Spleen (tissue), 11 donors: ENCODE measurements around the gene VSNL1. TPM values are rescaled to one million over a fixed set of nuclear protein-coding genes. Genes with fewer than 3 reads are reported as not detected.

ENCODE experiments used
- DNase-seq: peaks from one replicate; pipeline ENCODE4 v3.0.0-alpha.2; 2020
- H3K27ac ChIP-seq, 8 donors: fragments of 200-600 bp; sonication (generic) in 7 of 8; 1 replicate in 4 of 8; 2 replicates in 4 of 8; pipeline versions ENCODE4 v1.5.0 to v1.8.0; 2016 to 2021; ENCODE audit warnings: inconsistent platforms in 4 of 8, mild to moderate bottlenecking in 4 of 8, moderate library complexity in 1 of 8
- H3K27me3 ChIP-seq, 7 donors: fragments of 200-600 bp; sonication (generic) in 6 of 7; replicated peaks in 1 of 7; 1 replicate in 4 of 7; 2 replicates in 3 of 7; pipeline versions ENCODE4 v1.5.0 to v1.8.0; 2016 to 2021; ENCODE audit warnings: inconsistent platforms in 3 of 7, mild to moderate bottlenecking in 1 of 7
- H3K36me3 ChIP-seq, 6 donors: fragments of 200-600 bp; sonication (generic) in 5 of 6; 1 replicate in 4 of 6; 2 replicates in 2 of 6; pipeline versions ENCODE4 v1.5.0 to v1.8.0; 2016 to 2021; ENCODE audit warnings: inconsistent platforms in 2 of 6
- H3K4me1 ChIP-seq, 6 donors: fragments of 200-600 bp; sonication (generic) in 5 of 6; 1 replicate in 3 of 6; 2 replicates in 3 of 6; pipeline versions ENCODE4 v1.5.0 to v1.8.0; 2016 to 2021; ENCODE audit warnings: inconsistent platforms in 3 of 6
- H3K4me3 ChIP-seq, 8 donors: fragments of 200-600 bp; sonication (generic) in 7 of 8; 1 replicate in 4 of 8; 2 replicates in 4 of 8; pipeline versions ENCODE4 v1.5.0 to v1.8.0; 2016 to 2021; ENCODE audit warnings: inconsistent platforms in 4 of 8, mild to moderate bottlenecking in 4 of 8, moderate library complexity in 2 of 8
- H3K9me3 ChIP-seq, 8 donors: fragments of 200-600 bp; sonication (generic) in 7 of 8; 1 replicate in 4 of 8; 2 replicates in 4 of 8; pipeline versions ENCODE4 v1.5.0 to v1.8.0; 2016 to 2021; ENCODE audit warnings: inconsistent platforms in 4 of 8
- CTCF ChIP-seq, 11 experiments: fragments of 200-600 bp in 7 of 11; fragments of 450-650 bp in 4 of 11; sonication (generic) in 4 of 11; IDR thresholded peaks in 8 of 11; conservative IDR thresholded peaks in 3 of 11; 1 replicate in 7 of 11; 2 replicates in 4 of 11; pipeline versions ENCODE4 v1.4.0 to v1.8.0; 2016 to 2021; ENCODE audit warnings: antibody characterized with exemption in 11 of 11, inconsistent platforms in 4 of 11, mild to moderate bottlenecking in 1 of 11
- POLR2A ChIP-seq, 3 donors: fragments of 450-650 bp; IDR thresholded peaks; one replicate each; pipeline ENCODE4 v1.5.1; 2017; ENCODE audit warnings: antibody characterized with exemption in 3 of 3, mild to moderate bottlenecking in 1 of 3
- POLR2AphosphoS5 ChIP-seq, 3 donors: sonication (generic); formaldehyde crosslinking; IDR thresholded peaks; one replicate each; pipeline ENCODE4 v1.5.1; 2017; ENCODE audit warnings: antibody characterized with exemption in 3 of 3
- WGBS, 5 donors: extraction: QIAGEN DNeasy Blood & Tissue Kit in 3 of 5; methylation state at CpG; one replicate each; pipeline versions ENCODE4 v1.1.5 to v1.1.7; 2013 to 2018; 5-methylcytosine and 5-hydroxymethylcytosine counted together
- intact Hi-C: fragments of 100-400 bp; cut with DNase I; formaldehyde crosslinking; loops from one replicate; pipeline ENCODE4 v1.15.0; 2023; ENCODE audit warnings: low total_unique reads
- polyA plus RNA-seq, 3 donors: library from polyadenylated mRNA; stranded (reverse); fragments of 200-250 nt; gene quantifications; one replicate each; pipeline ENCODE4 v1.2.1, GENCODE V29; 2013
- total RNA-seq, 7 donors: library from RNA; depleted of rRNA in 3 of 7; stranded (reverse); fragments of >200 nt in 3 of 7; fragmentation: NEBNext Ultra II Directional in 4 of 7; extraction: Animal tissue kit (Norgen Biotek cat#: 25700) in 4 of 7; gene quantifications; one replicate each; pipeline versions ENCODE4 v1.1.0 to v1.2.1, GENCODE V29; 2016 to 2021
- donor health status: healthy with polysubstance abuse.
- donor health status: DM: no; HTN: no; CAD: no; lungs with moderate emphysema.
- donor health status: DM: no; HTN: no; CAD: no.
- donor health status: Bipolar disorder and iron deficiency.
- donor health status: healthy.
- donor health status: DM: no; HTN: no; CAD: no.
- donor health status: DM: yes; HTN: yes; CAD: no.

Gene VSNL1
- total and polyA plus RNA-seq, 10 donors: 0.06 to 0.16 TPM; not detected in 8

DNA sequence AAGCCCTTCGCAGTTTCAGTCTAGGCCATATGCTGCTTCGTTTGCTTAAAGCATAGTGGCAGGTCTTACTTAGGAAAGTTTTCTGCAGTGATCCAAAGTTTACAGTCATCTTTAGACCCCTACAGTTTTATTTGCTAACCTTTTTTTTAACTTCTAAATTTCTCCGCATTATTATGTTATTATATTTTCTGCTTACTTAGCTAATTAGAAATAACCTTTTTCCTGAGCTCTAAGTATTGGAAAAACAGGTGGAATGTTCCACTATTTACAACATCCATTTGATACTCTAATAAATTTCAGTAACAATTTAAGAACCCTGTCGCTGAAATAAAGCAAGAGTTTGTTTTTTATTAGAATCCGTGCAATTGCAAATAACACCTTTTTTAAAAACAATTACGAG lies 18.2 kb upstream of the VSNL1 start:
- 82 to 88% (median 85%) methylated on average over 6 of the region's 6 CpGs for WGBS, 5 donors
- no peak overlapping the region for H3K27ac ChIP-seq

GRCh38 chr2:17529771-17530170 lies 10.7 kb upstream of the VSNL1 start:
- Histone ChIP-seq H3K4me1 (no peaks in the 10 kb centered on the region), H3K27ac (no peak overlapping the region), H3K36me3 (no peaks in the 10 kb centered on the region), H3K27me3 (peaks cover 0 to 7% (median 0%) of the 10 kb centered on the region in 7 donors), H3K9me3 (no peaks in the 10 kb centered on the region), H3K4me3 (no peak overlapping the region)
- intact Hi-C loops: no loop called here
- TF ChIP-seq POLR2A (IDR thresholded peaks at IDR 0.05) (no peak), CTCF (IDR thresholded peaks at IDR 0.05 in 8 of 11, conservative IDR thresholded peaks at IDR 0.05 in 3 of 11) (no peak), POLR2AphosphoS5 (IDR thresholded peaks at IDR 0.05) (no peak)
- no peak for DNase-seq
- 64 to 87% (median 79%) methylated on average over 2 of the region's 2 CpGs for WGBS, 5 donors

More for the DNA sequence above, 18.2 kb upstream of the VSNL1 start:
- no peak for DNase-seq
- peaks cover 0 to 28% (median 0%) of the 10 kb centered on the region in 7 donors for H3K27me3 ChIP-seq
- intact Hi-C loops: no loop called here
- H3K4me1 ChIP-seq: peaks cover 0 to 11% (median 3%) of the 10 kb centered on the region in 6 donors
- H3K4me3 ChIP-seq: no peak overlapping the region
- no peak for TF ChIP-seq CTCF (IDR thresholded peaks at IDR 0.05 in 8 of 11, conservative IDR thresholded peaks at IDR 0.05 in 3 of 11)
- TF ChIP-seq POLR2AphosphoS5 (IDR thresholded peaks at IDR 0.05): no peak
- no peak for TF ChIP-seq POLR2A (IDR thresholded peaks at IDR 0.05)
- no peaks in the 10 kb centered on the region for H3K36me3 ChIP-seq
- no peaks in the 10 kb centered on the region for H3K9me3 ChIP-seq

DNA sequence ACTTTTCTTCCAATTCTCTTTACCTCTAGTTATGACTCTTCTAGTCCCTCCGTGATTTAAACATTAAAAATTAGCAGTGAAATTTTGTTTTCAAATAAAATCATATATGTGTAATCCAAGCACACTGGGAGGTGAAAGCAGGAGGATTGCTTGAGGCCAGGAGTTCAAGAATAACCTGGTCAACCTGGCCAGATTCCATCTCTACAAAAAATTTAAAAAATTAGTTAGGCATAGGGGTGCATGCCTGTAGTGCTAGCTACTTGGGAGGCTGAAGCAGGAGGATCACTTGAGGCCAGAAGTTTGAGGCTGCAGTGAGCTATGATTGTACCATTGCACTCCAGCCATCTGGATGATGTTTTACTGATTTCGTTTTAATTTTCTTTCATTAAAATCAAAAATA lies 7.0 kb upstream of the VSNL1 start:
- Histone ChIP-seq H3K4me1 (peaks cover 0 to 7% (median 4%) of the 10 kb centered on the region in 6 donors), H3K27ac (no peak overlapping the region), H3K9me3 (no peaks in the 10 kb centered on the region), H3K36me3 (no peaks in the 10 kb centered on the region), H3K27me3 (peaks cover 0 to 39% (median 24%) of the 10 kb centered on the region in 7 donors), H3K4me3 (no peak overlapping the region)
- intact Hi-C loops: no loop called here
- TF ChIP-seq POLR2AphosphoS5 (IDR thresholded peaks at IDR 0.05): no peak
- WGBS, 5 donors: 68 to 79% (median 76%) methylated on average over 2 of the region's 2 CpGs
- DNase-seq: no peak

DNA sequence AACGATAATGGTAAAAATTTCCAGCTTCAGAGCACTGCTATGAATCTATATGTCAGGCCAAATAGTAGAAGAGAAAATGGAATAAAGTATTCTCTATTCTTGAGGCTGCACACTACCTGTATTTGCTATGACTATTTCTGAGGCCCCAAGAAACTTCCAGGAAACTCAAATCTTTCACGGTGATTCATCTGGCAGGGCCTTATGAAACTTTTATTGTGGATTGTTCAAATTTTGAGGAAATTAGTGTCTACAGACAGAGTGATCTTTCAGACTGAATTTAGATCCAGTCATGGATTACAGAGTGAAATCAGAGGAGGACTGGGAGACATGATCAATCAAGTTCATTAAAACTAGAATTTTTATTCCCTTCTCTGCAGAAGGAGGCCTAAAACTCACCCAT lies 4.1 kb upstream of the VSNL1 start:
- Histone ChIP-seq H3K9me3 (no peaks in the 10 kb centered on the region), H3K4me3 (no peak overlapping the region), H3K27me3 (peaks cover 0 to 67% (median 48%) of the 10 kb centered on the region in 7 donors), H3K27ac (no peak overlapping the region), H3K36me3 (no peaks in the 10 kb centered on the region), H3K4me1 (peaks cover 5 to 32% (median 29%) of the 10 kb centered on the region in 6 donors)
- TF ChIP-seq POLR2A (IDR thresholded peaks at IDR 0.05) (no peak), POLR2AphosphoS5 (IDR thresholded peaks at IDR 0.05) (no peak), CTCF (IDR thresholded peaks at IDR 0.05 in 8 of 11, conservative IDR thresholded peaks at IDR 0.05 in 3 of 11) (no peak)
- no peak for DNase-seq
- WGBS, 5 donors: 78 to 91% (median 89%) methylated on average over 2 of the region's 2 CpGs
- intact Hi-C loops: no loop called here
